Measurements from ENCODE around the gene SSR4.
"Not testable (repeated sequence)": the region's sequence is repeated elsewhere in the genome, so short reads cannot be mapped to it uniquely, and the experiment has no call there.

Gene SSR4

DNA sequence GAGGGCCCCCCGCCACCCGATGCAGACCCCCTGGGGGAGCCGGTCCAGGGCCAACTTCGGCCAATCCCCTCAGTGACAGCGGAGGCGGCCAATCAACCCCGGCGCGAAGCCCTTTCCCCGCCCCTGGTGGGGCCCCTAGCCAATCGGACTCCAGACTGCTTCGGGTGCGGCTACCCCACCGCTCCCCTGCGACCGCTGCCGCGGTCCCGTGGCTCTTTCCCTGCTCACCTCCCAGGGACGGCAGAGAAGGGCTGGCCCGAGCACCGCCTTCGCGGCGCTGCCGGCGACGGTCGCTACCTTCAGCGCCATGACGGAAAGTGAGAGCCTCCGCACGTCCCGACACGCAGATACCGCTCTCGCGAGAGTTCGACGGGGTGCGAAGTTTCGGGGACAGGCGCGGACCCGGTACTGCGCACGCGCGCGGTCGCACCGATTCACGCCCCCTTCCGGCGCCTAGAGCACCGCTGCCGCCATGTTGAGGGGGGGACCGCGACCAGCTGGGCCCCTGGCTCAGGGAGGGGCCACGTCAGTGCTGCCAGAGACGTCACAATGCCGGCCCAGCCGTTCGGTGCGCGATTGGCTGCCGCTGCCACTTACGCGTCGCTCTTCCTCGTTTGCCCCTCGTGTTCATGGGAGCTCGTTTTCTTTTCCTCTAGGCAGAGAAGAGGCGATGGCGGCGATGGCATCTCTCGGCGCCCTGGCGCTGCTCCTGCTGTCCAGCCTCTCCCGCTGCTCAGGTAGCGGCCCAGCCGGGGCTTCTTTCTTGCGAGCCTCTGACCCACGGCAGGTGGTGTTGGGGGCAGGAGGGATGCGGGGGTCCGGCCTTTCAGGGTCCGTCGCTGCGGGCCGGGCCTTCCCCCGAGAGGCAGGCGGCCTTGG lies at the start of gene SSR4, which contains the start of gene IDH3G:
Gene SSR4, plus strand, starts transcription at position 651 of the 879 bp plus-strand sequence. Its CDS starts 20 bp downstream, at position 671.
Gene IDH3G, minus strand, starts transcription at position 358 of the 879 bp plus-strand sequence. Its CDS starts 49 bp downstream, at position 309.
- peak; percentile 96 for DNase-seq (ENCODE audit: low spot score)

DNA sequence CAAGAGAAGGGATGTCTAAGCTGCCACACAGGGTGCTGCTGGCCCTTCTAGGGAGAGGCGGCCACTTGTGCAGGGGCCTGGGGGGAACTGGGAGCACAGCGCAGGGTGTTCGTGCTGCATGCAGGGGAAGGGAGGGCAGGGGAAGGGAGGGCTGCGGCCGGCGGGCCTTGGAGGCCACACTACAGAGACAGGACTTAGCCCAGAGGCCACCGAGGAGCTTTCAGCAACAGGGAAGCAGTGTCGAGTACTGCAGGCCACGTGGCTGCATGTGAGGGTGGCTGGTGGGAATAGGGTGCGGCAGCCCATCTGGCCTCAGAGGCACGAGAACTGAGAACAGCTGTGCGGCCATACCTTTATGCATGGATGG lies 49.4 kb upstream of the SSR4 start:
- DNase-seq (ENCODE audit: low spot score), result not testable (repeated sequence)

GRCh38 chrX:153746359-153746758 lies 48.1 kb upstream of the SSR4 start:
- DNase-seq (ENCODE audit: low spot score), result no peak

DNA sequence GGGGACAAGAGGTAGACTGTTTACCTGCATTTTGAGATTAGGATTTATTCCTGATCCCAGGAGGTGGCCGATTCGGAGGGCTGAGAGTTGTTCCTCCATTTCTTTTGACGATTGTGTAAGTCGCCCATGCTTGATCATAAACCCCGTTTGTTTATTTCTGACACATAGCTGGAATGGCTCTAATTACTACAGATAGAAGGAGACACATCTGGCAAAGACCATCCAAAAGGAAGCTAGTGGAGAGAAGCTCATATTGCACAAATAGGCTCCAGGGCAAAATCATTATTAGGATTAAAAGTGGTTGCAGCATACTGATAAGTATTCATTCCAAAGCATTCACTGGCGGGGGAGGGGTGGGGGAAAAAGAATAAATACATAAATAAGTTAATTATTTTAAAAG lies 47.5 kb upstream of the SSR4 start:
- DNase-seq (ENCODE audit: low spot score), result not testable (repeated sequence)

GRCh38 chrX:153749017-153749416 lies 45.5 kb upstream of the SSR4 start:
- DNase-seq (ENCODE audit: low spot score), result not testable (repeated sequence)

GRCh38 chrX:153750127-153750774 lies 44.2 kb upstream of the SSR4 start:
- no peak for DNase-seq (ENCODE audit: low spot score)

DNA sequence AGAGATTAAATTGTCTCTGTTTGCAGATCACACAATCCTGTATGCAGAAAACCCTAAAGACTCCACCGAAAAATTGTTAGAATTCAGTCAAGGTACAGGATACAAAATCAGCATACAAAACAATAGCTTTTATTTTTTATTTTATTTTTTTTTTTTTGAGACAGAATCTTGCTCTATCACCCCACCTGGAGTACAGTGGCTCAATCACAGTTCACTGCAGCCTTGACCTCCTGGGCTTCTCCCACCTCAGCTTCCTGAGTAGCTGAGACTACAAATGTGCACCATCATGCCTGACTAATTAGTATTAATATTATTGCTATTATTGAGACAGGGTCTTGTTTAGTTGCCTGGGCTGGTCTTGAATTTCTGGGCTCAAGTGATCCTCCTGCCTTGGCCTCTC lies 39.3 kb upstream of the SSR4 start:
- no peak for DNase-seq (ENCODE audit: low spot score)

DNA sequence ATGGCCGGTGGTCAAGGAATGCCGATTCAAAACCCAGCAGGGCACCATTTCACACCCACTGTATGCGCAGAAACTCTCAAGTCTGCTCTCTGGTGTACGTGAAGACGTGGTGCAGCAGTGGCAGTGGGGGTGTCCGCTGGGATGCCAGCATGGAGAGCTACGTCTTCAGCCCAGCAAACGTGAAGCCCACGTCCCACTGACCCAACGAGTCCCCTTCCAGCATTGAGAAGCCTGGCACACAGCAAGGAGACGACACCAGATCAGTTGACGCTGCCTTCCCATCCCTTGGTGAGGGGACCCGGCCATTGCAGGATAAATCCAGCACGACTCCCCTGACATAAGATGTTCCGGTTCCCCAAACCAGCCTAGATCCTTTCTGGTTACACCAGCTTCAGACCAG lies 32.6 kb upstream of the SSR4 start:
- DNase-seq (ENCODE audit: low spot score), result no peak

- DNase-seq (ENCODE audit: low spot score), result peak; percentile 6
Measured at GRCh38 chrX:153762626-153763173, 31.8 kb upstream of the SSR4 start.

- DNase-seq (ENCODE audit: low spot score), result peak; percentile 15
Measured at GRCh38 chrX:153763298-153763932, 31.1 kb upstream of the SSR4 start.

DNA sequence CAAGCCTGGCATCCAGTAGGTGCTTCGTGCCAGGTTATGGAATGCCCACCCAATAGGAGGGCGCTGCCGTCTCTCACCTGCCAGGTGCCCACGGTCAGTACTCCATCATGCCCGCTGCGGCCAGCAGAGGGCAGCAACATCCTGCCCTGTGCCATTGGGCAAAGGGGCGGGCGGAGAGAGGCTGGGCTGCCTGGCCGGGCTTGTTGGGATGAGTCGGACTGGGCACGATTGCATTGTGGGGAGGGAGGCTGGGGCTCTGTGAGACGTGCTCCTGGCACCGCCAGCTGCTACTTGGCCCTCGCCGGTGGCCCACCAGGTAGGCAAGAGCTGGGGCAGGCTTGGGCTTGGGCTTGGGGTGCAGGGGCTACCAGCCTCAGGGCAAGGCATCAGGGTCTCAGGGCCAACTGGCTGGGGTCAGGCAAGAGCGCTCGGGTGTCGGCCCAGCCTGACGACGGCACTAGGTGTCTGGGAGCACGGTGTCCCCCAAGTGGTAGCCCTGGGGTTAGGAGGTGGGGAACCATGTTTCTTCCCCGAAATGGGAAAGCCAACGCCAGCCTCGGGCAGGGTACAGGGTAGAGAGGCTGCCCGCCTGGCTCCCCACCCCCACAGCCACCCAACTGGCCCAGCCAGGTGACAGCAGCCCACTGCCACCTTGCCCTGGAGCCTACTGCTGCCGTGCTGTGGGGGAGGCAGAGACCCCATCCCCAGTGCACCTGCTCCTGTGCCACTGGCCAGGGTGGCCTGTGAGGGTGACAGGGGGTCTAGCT lies 30.3 kb upstream of the SSR4 start, which contains the start of gene PLXNB3:
Gene PLXNB3, plus strand, starts transcription at position 261 of the 767 bp plus-strand sequence. CDS start 1,287 bp downstream, outside the sequence.
- peak; percentile 87 for DNase-seq (ENCODE audit: low spot score)

DNA sequence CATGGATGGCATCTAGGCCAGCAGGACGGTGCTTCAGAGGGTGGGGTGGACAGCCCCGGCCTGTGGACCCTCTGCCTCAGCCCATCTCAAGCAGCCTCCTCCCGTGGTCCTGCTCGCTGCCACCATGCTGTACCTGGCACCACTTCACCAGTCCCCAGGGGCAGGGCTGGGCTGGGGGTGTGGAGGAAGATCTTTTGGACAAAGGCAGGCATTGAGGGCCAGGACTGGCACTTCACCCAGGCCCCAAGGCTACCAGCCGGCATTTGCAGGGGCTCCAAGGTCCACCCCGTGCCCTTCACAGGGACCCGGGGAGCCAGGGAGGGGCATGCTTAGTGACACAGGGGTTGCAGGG lies 29.7 kb upstream of the SSR4 start:
- DNase-seq (ENCODE audit: low spot score), result no peak

DNA sequence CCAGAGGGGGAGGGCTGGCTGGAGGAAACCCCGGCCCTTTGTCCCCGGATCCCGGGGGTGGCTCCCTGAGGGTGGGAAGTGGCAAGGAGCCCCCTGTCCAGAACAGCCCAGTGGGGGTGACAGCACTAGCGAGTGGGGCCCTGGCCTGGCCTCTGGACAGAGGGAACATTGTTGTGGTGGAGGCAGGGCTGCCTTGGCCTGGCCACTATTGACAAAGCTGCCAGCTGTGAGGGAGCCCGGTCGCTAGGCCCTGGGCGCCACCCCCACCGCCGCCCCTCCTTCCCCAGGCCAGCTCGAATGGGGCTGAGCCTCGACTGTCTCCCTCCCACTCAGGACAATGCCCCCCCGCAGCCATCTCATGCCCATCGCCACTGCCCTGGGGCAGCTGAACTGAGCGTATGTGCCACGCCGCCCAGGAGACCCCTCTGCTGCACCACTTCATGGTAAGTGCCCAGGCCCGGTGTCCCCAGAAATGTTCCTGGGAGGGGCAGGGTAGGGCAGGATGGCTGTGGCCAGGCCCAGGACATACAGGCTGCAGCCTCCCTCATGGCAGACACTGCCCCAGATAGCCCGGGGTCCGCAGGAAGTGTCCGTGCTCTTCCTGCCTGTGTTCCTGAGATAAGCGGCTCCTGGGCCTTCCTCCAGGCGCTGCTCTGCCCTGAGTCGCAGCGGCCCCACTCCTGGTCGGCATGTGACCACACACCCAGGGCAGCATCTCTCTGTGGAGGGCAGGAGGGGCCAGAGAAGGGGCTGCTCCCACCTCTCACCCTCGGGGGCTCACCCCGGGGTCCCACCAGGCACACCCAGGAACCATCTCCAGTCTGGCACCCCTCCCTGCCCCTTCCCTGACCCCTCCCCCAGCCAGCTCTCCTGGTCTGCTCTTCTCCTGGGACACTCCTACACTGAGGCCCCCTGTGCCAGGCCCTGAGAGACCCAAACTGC lies 29.1 kb upstream of the SSR4 start:
- peak; percentile 12 for DNase-seq (ENCODE audit: low spot score)

GRCh38 chrX:153766098-153766817 lies 28.2 kb upstream of the SSR4 start:
- DNase-seq (ENCODE audit: low spot score), result peak; percentile 30

- peak; percentile 19 for DNase-seq (ENCODE audit: low spot score)
Measured at GRCh38 chrX:153766871-153767673, 27.4 kb upstream of the SSR4 start.

GRCh38 chrX:153767674-153768055 lies 26.8 kb upstream of the SSR4 start:
- peak; percentile 15 for DNase-seq (ENCODE audit: low spot score)

- DNase-seq (ENCODE audit: low spot score), result peak; percentile 20
Measured at GRCh38 chrX:153768311-153769157, 25.9 kb upstream of the SSR4 start.
